Nephron progenitor cell (in vitro differentiated cells): ENCODE results near the gene HIPK2.

ENCODE experiments used
- DNase-seq: peaks from one replicate; pipeline ENCODE4 v3.0.0; 2021
- H3K27ac Mint-ChIP-seq: 2 replicates; pipeline ENCODE4 v1.8.0; 2021; ENCODE audit warnings: mild to moderate bottlenecking, moderate library complexity, mixed read lengths
- H3K27me3 Mint-ChIP-seq: 2 replicates; pipeline ENCODE4 v1.8.0; 2021; ENCODE audit warnings: mild to moderate bottlenecking, low read depth, mixed read lengths; ENCODE audit not compliant: poor library complexity
- H3K36me3 Mint-ChIP-seq: 2 replicates; pipeline ENCODE4 v1.8.0; 2021; ENCODE audit warnings: low read depth, mixed read lengths
- H3K4me1 Mint-ChIP-seq: 2 replicates; pipeline ENCODE4 v1.8.0; 2021; ENCODE audit warnings: mixed read lengths
- H3K4me3 Mint-ChIP-seq: 2 replicates; pipeline ENCODE4 v1.8.0; 2021; ENCODE audit warnings: mild to moderate bottlenecking, moderate library complexity, mixed read lengths
- H3K9me3 Mint-ChIP-seq: 2 replicates; pipeline ENCODE4 v1.8.0; 2021; ENCODE audit warnings: mild to moderate bottlenecking, moderate library complexity, mixed read lengths
- CTCF ChIP-seq: fragments of 200-600 bp; sonication (generic); IDR thresholded peaks from 2 replicates; pipeline ENCODE4 v1.5.0; 2021; ENCODE audit warnings: antibody characterized with exemption

The HIPK2 gene

DNA sequence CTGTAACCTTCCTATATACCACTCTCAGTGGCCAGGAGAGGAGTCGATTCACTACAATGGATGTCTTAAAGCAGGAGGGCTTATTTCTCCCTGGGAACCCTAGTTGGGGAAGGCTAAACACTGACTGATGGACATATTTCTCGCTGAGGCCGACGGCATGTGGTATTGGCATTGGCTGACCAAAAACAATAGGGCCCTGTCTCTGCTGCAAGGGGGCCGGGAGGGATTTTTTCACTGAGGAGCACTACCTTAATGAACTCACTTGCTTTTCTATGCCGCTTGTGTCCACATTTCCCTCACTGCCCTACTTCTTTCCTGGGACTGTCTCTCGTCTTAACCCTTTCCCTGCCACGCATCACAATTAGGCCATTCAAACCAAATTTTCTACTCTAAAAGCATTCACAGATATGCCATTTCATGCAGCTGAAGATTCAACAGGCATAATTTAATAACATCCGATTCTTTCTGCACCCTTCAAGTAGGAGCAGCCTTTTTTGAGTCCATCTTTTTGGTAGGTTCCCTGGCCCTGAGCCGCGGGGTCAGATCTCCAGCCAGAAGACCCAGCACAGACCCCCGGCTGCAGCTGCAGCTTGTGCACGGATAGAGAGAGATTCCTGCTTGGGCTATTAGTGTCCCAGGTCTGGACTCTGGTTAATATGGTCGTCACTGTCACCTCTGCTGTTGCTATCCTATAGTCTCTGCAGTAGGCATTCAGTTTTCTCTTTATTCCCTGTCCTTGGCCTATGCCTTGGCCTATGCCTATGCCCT lies 118.7 kb downstream of the HIPK2 start:
- no peak for TF ChIP-seq CTCF
- H3K27ac Mint-ChIP-seq = peak overlapping the region; percentile 67

DNA sequence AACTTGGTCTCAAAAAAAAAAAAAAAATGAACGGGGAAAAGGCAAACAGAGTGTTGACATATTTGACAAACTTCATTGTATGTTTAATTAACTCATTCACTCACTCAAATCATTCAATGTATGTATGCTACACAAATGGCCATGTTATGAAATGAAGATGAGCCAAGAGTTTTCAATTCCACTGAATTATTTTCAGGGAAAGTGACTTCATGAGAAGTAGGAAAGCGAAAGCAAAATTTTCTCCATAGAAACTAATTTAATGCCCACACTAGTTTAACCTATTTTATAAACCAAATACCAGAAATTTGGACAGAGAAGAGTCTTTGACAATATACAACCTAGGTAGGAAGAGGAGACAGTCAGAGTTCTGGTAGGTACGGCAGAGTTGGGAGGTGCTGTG lies 119.5 kb downstream of the HIPK2 start:
- Mint-ChIP-seq H3K36me3 (peaks cover 11% of the 10 kb centered on the region), H3K4me3 (no peak overlapping the region), H3K4me1 (peaks cover 74% of the 10 kb centered on the region), H3K27me3 (no peaks in the 10 kb centered on the region), H3K27ac (peak overlapping the region; percentile 67), H3K9me3 (no peaks in the 10 kb centered on the region)
- no peak for DNase-seq
- no peak for TF ChIP-seq CTCF

More for the DNA sequence above, 118.7 kb downstream of the HIPK2 start:
- Mint-ChIP-seq H3K4me1 (peaks cover 80% of the 10 kb centered on the region), H3K27me3 (no peaks in the 10 kb centered on the region), H3K36me3 (peaks cover 11% of the 10 kb centered on the region), H3K9me3 (no peaks in the 10 kb centered on the region), H3K4me3 (no peak overlapping the region)
- DNase-seq = no peak

GRCh38 chr7:139657725-139658124 lies 120.1 kb downstream of the HIPK2 start:
- Mint-ChIP-seq H3K27ac (no peak overlapping the region), H3K4me1 (peaks cover 69% of the 10 kb centered on the region), H3K36me3 (peaks cover 7% of the 10 kb centered on the region), H3K4me3 (no peak overlapping the region), H3K27me3 (no peaks in the 10 kb centered on the region), H3K9me3 (no peaks in the 10 kb centered on the region)
- TF ChIP-seq CTCF = no peak
- DNase-seq = no peak

DNA sequence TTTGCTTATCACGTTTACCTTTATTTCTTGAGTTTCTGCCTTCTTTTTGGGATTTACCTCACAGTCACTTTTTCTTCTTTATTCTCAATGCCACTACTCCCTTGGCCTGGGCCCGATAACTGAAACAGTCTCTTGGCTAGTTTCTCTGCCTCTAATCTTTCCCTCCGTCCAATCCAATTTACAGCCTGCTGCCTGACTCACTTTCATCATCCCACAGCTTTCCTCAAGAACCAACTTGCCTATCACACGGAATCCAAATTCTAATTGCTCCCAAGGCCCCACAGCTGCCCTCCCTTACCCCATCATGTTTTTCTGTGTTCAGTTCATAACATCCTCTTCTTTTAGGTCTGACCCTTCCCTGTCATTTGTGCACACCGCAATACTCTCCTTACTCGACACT lies 121.4 kb downstream of the HIPK2 start:
- Mint-ChIP-seq H3K27me3 (no peaks in the 10 kb centered on the region), H3K9me3 (no peaks in the 10 kb centered on the region), H3K27ac (peak overlapping the region; percentile 5), H3K36me3 (peaks cover 5% of the 10 kb centered on the region), H3K4me1 (peaks cover 74% of the 10 kb centered on the region), H3K4me3 (no peak overlapping the region)
- DNase-seq = no peak
- no peak for TF ChIP-seq CTCF

- peaks cover 5% of the 10 kb centered on the region for H3K36me3 Mint-ChIP-seq
- no peak overlapping the region for H3K4me3 Mint-ChIP-seq
- no peaks in the 10 kb centered on the region for H3K27me3 Mint-ChIP-seq
- no peak for DNase-seq
- H3K4me1 Mint-ChIP-seq = peaks cover 73% of the 10 kb centered on the region
- H3K9me3 Mint-ChIP-seq = no peaks in the 10 kb centered on the region
- peak overlapping the region; percentile 23 for H3K27ac Mint-ChIP-seq
- TF ChIP-seq CTCF = no peak
These were observed 122.5 kb downstream of the HIPK2 start for GRCh38 chr7:139655305-139655704.
